Dendritic cell treated with granulocyte-macrophage colony-stimulating factor and Interleukin-4, amounts not matched to agents 40 ng/mL and 50 ng/mL, for 4 days (primary cell): Measurements from ENCODE around the gene SLC2A4.
"Not testable (repeated sequence)": the region's sequence is repeated elsewhere in the genome, so short reads cannot be mapped to it uniquely, and the experiment has no call there.

Source experiments
- H3K27ac Mint-ChIP-seq: one replicate; pipeline ENCODE4 v1.8.0; 2022; ENCODE audit warnings: mild to moderate bottlenecking, mixed read lengths
- H3K27me3 Mint-ChIP-seq: one replicate; pipeline ENCODE4 v1.8.0; 2022; ENCODE audit warnings: mild to moderate bottlenecking, mixed read lengths
- H3K36me3 Mint-ChIP-seq: one replicate; pipeline ENCODE4 v1.8.0; 2022; ENCODE audit warnings: low read depth, mixed read lengths
- H3K4me1 Mint-ChIP-seq: one replicate; pipeline ENCODE4 v1.8.0; 2022; ENCODE audit warnings: low read depth, mixed read lengths
- H3K4me3 Mint-ChIP-seq: one replicate; pipeline ENCODE4 v1.8.0; 2022; ENCODE audit warnings: mild to moderate bottlenecking, moderate library complexity, mixed read lengths
- H3K9me3 Mint-ChIP-seq: one replicate; pipeline ENCODE4 v1.8.0; 2022; ENCODE audit warnings: mixed read lengths
- intact Hi-C: fragments of 100-400 bp; cut with micrococcal nuclease; formaldehyde crosslinking; loops from one replicate; pipeline ENCODE4 v1.15.0; 2022

The SLC2A4 gene

DNA sequence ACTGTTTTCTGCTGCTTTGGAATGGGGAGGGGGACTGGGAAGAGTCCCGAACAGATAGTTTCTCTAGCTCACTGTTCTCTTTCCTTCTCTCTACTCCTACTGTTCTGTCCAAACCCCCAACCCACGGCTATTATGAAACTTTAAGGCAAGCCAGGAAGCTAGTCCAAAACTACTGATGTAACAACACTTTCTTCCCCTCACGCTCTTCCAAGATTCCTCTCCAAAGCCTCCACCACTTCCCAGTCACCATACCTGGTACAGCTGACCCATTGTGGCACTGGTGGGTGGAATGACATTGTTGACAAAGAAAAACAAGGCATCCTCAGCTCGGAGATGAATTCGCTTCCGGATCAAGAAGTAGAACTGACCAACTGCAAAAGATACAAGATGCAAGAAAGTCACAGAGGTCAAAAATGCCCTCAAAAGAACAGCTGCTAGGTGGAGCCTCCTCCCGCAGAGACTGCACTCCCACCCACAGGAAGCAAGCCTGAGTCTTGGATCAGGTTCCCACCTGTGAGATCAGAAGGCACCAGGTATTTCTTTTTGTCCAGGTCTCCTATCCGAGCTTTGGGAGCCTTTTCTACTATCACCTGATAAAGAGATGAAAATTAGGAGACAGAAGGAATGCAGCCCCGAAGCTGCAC, 40.3 kb upstream of the SLC2A4 start:
- intact Hi-C loops: loop anchor here (5.0 kb wide), 1 partner anchor 41 kb away; the partner anchor contains the start of gene SLC2A4
- Mint-ChIP-seq H3K36me3 (peaks cover 95% of the 10 kb centered on the region), H3K4me3 (peak overlapping the region; percentile 98), H3K9me3 (no peaks in the 10 kb centered on the region), H3K4me1 (peaks cover 54% of the 10 kb centered on the region), H3K27ac (peak overlapping the region; percentile 98), H3K27me3 (no peaks in the 10 kb centered on the region)

DNA sequence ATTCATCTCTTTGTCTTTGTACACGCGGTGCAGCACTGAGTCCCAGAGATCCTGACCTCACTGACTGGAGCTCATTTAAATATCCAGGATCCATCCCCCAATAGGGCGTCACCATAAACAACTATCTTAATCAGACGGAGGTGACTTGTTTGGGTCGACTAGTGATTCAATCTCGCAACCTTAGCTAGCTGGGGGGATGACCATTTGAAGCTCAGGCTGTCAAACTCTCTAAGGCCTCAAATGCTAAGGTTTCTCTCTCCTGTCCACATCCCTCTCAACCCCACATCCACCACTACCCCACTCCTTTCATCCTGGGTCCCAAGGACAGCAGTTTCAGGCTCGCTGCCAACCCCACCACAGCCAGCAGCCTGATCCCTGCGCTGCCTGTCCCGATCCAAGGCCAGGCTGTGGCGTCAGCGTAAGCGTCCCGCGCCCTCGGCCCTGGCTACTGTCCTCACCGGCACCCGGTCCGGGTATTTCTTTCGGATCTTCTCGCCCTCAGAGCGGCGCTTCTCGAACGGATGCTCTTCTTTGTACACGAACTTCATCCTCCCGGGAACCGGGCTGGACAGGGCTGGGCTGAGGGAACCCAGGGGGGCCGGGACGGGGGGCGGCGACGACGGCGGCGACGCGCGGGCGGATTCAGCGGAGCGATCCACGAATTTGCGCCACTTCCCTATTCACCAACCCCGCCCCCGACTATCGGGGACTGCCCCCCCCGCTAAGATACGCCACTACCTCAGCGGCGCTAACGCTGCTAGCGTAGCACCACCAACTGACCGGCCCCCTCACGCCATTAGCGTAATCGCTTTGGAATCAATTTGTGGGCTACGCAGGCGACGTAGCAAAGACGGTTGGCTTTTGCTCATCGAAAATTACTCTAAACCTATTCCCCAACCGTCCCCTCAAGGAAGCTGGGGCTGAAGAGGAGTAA, 39.5 kb upstream of the SLC2A4 start, which contains the start of gene GABARAP:
Gene GABARAP (minus strand): TSS at position 667 of the 934 bp plus-strand sequence. CDS start 119 bp downstream, at position 548.
- peaks cover 54% of the 10 kb centered on the region for H3K4me1 Mint-ChIP-seq
- no peaks in the 10 kb centered on the region for H3K27me3 Mint-ChIP-seq
- H3K9me3 Mint-ChIP-seq: no peaks in the 10 kb centered on the region
- intact Hi-C loops: loop anchor here (1.0 to 5.0 kb wide), 2 partner anchors 10 to 40 kb away; partner anchors contain the start of genes ELP5 and SLC2A4
- H3K27ac Mint-ChIP-seq: peak within 1 kb of the TSS; percentile 98
- peaks cover 95% of the 10 kb centered on the region for H3K36me3 Mint-ChIP-seq
- peak within 1 kb of the TSS; percentile 98 for H3K4me3 Mint-ChIP-seq

DNA sequence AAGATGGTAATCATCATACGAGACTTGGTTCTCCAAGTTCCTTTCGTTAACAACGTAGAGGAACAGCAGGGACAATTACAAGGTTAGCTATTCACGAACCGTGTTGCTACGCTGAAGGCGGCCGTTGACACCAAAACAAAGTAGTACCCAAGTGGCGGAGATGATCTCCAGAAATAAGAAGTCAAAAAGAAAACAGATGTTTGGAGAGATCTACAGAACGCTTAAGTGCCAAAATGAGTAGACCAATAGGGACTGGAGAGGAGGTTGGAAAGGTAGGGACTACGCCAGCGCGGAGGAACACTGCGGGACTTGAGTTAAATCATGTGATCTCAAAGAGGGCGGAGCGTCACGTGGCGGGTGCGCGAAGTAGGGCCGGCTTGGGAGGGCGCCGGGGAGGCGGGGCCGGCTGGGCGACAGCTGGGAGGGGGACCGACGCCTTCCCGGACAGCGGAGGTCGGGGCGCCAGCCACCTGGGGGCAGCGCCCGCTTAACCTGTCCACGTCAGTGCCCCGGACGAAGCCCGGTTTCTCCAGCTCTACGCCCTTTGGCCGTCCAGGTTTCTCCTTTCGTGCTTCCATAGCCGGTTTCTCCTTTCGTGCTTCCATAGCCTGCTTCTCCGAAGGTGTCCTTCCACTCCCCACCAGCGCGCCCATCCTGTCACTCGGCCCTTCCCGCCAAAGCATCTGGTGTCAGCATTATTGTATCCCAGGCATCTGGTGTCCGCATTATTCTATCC, 38.6 kb upstream of the SLC2A4 start:
- peaks cover 48% of the 10 kb centered on the region for H3K4me1 Mint-ChIP-seq
- no peaks in the 10 kb centered on the region for H3K9me3 Mint-ChIP-seq
- peak overlapping the region; percentile 98 for H3K4me3 Mint-ChIP-seq
- peak overlapping the region; percentile 98 for H3K27ac Mint-ChIP-seq
- H3K27me3 Mint-ChIP-seq: no peaks in the 10 kb centered on the region
- intact Hi-C loops: loop anchor here (1.0 to 5.0 kb wide), 2 partner anchors 9 to 39 kb away; partner anchors contain the start of genes ELP5 and SLC2A4
- peaks cover 90% of the 10 kb centered on the region for H3K36me3 Mint-ChIP-seq

DNA sequence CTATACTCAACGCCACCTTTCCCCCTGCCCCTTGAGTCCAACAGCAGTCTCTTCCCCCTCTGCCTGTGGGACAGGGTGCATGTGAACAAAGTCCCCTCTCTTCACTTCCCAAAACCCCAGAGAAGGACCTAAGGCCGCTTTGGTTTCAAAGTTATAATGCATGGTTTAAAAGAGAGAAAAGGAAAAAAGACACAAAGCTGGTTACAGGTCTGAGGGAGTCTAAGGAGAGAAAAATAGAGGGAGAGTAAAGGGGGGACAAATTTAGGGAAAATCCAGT, 38.1 kb upstream of the SLC2A4 start:
- intact Hi-C loops: loop anchor here (5.0 kb wide), 1 partner anchor 39 kb away; the partner anchor contains the start of gene SLC2A4
- H3K9me3 Mint-ChIP-seq: no peaks in the 10 kb centered on the region
- peak overlapping the region; percentile 98 for H3K27ac Mint-ChIP-seq
- H3K36me3 Mint-ChIP-seq: peaks cover 87% of the 10 kb centered on the region
- peak overlapping the region; percentile 98 for H3K4me3 Mint-ChIP-seq
- no peaks in the 10 kb centered on the region for H3K27me3 Mint-ChIP-seq
- peaks cover 50% of the 10 kb centered on the region for H3K4me1 Mint-ChIP-seq

DNA sequence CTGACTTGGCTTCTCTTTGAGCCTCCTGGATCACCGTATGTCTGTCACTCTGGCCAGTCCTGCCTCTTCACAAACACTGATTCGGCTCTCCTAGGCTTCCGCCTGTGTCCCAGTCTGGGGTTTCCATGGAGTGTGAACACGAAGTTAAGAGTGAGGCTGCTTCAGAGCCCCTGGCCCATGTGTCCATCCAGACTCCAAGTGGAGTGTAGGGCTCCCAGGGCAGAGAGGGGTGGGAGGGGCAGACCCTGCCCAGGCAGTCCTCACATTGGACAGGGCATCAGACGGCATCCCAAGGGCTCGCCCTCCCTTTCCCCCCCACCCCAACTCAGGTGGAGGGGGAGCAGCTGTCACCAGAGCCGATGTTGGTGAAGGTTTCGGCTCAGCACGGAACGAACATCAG, 37.7 kb upstream of the SLC2A4 start:
- intact Hi-C loops: loop anchor here (5.0 kb wide), 1 partner anchor 38 kb away; the partner anchor contains the start of gene SLC2A4
- Mint-ChIP-seq H3K27ac (peak overlapping the region; percentile 98), H3K4me1 (peaks cover 54% of the 10 kb centered on the region), H3K4me3 (peak overlapping the region; percentile 98), H3K36me3 (peaks cover 87% of the 10 kb centered on the region)
- H3K27me3 Mint-ChIP-seq, H3K9me3 Mint-ChIP-seq: not testable (repeated sequence)

DNA sequence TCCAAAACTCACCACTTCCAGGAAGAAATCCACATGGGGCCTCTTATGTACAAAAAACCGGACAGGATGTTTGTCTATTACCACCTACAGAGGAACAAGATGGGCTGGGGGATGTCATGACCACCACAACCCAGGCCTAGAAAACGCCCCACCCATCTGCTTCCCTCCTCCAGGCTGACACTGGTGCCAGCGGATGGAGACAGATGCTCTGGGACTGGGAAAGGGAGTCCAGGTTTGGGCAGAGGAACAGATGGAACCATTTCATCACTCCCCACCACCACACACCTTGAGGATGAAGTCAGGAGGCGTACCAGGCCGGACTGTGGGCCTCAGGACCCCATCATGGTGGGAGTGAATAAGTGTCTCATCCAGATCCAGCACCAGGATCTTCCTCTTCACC, 34.7 kb upstream of the SLC2A4 start:
- Mint-ChIP-seq H3K4me3 (no peak overlapping the region), H3K27ac (no peak overlapping the region), H3K36me3 (peaks cover 81% of the 10 kb centered on the region), H3K9me3 (no peaks in the 10 kb centered on the region), H3K4me1 (peaks cover 57% of the 10 kb centered on the region), H3K27me3 (no peaks in the 10 kb centered on the region)
- intact Hi-C loops: no loop called here

DNA sequence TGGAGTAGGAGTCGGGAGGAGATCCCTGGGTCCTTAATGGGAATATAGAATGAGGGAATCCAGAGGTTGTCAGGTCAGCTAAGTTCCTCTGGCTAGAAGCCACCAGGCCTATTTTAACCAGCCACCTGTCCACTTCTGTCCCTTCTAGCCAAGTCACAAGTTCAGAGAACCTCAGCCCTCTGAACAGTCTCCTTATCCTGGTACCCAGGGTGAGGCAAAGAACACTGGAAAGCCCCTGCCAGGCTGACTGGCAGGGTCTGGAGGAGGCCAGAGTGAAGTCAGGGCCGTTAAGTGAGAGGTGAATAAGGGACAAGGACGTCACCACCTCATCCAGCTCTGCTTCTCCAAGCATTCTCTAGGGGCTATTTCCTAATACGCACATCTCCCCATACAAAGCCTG, 32.7 kb upstream of the SLC2A4 start:
- H3K27me3 Mint-ChIP-seq: no peaks in the 10 kb centered on the region
- H3K9me3 Mint-ChIP-seq: no peaks in the 10 kb centered on the region
- H3K4me3 Mint-ChIP-seq: no peak overlapping the region
- peaks cover 80% of the 10 kb centered on the region for H3K36me3 Mint-ChIP-seq
- H3K4me1 Mint-ChIP-seq: peaks cover 65% of the 10 kb centered on the region
- peak overlapping the region; percentile 100 for H3K27ac Mint-ChIP-seq
- intact Hi-C loops: no loop called here

DNA sequence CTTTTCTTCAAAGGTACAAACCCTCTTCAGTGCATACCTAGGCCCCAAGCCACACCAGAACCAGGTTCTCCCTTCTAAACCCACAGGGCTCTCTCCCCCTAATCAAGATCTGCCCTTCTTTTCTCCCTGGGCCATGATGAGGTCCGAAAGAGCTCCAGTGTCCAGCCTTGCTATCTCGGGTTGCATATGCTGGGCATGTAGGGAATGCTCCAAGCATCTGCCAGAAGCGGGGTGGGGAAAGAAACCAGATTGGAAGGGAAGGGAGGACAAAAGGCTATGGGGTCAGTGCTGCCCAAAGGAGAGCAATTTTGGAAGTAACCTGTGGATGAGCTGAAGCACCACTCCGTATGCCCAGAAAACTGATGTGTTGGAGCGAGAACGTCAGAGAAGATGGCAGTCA, 32.3 kb upstream of the SLC2A4 start:
- no peaks in the 10 kb centered on the region for H3K27me3 Mint-ChIP-seq
- peak overlapping the region; percentile 96 for H3K4me3 Mint-ChIP-seq
- H3K27ac Mint-ChIP-seq: peak overlapping the region; percentile 100
- no peaks in the 10 kb centered on the region for H3K9me3 Mint-ChIP-seq
- peaks cover 61% of the 10 kb centered on the region for H3K4me1 Mint-ChIP-seq
- intact Hi-C loops: no loop called here
- peaks cover 80% of the 10 kb centered on the region for H3K36me3 Mint-ChIP-seq

DNA sequence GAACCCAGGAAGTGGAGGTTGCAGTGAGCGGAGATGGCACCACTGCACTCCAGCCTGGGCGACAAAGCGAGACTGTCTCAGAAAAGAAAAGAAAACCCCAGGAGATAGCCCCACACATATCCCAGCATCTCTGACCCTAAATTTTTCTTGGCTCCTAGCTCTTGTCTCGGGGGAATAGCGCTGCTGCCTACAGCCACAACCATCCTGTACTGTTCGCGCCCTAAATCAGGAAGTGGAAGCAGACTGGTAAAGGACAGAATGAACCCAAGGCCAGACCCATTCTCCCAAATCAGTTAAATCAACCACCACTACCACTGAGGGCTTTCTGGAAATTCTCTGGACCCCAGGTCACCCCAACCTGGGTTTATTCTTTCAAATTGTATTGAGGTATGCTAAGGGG, 31.7 kb upstream of the SLC2A4 start:
- peak overlapping the region; percentile 100 for H3K27ac Mint-ChIP-seq
- peaks cover 80% of the 10 kb centered on the region for H3K36me3 Mint-ChIP-seq
- peak overlapping the region; percentile 96 for H3K4me3 Mint-ChIP-seq
- H3K4me1 Mint-ChIP-seq: peaks cover 59% of the 10 kb centered on the region
- intact Hi-C loops: loop anchor here (5.0 kb wide), 2 partner anchors 33 to 57 kb away; partner anchors contain the start of genes ACADVL, DLG4 and EIF5A
- H3K27me3 Mint-ChIP-seq: no peaks in the 10 kb centered on the region
- no peaks in the 10 kb centered on the region for H3K9me3 Mint-ChIP-seq

DNA sequence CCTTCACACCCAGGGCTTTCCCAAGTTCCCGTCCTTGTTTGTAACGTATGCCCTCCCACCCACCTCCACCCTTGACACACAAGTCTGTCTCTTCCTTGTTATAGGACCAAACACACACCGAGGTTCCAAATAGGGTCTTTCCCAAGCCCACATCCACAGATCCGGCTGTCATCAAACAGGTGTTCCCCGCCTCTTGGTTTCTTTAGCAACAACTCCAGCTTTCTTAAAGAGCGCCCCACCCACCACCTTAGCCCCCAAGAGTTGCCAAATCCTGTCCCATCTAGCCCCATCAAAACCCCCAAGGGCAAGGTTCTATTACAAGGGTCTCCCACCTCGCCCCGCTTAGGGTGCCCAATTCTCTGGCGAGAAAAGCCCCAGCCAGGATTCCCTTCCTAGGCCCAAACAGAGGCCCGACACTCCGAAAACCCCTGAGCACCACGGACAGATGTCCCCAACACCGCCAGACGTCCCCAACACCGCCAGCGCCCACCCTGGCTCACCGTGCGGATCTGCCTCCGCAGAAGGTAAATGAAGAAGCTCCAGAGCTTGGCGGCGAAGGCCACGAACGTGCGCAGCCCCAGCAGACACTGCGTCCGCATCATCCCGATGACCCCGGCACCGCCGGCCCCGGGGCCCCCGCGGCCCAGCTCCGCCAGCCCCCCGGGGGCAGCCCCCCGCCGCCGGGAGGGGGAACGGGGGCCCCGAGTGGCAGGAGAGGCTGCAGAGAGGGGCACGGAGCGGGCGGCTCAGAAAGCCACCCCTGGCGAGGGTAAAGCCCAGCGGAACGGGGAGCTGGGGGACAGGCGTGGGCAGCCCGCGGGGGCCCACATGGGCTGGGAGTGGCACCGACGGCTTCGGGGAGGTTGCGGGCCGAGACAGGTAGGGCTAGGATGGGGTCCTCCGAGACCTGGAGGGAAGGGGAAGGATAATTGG, 30.6 kb upstream of the SLC2A4 start:
- intact Hi-C loops: loop anchor here (5.0 kb wide), 2 partner anchors 34 to 56 kb away; partner anchors contain the start of genes ACADVL, DLG4 and EIF5A
- peaks cover 82% of the 10 kb centered on the region for H3K36me3 Mint-ChIP-seq
- H3K9me3 Mint-ChIP-seq: no peaks in the 10 kb centered on the region
- peak overlapping the region; percentile 100 for H3K27ac Mint-ChIP-seq
- H3K4me1 Mint-ChIP-seq: peaks cover 58% of the 10 kb centered on the region
- peak overlapping the region; percentile 96 for H3K4me3 Mint-ChIP-seq
- H3K27me3 Mint-ChIP-seq: no peaks in the 10 kb centered on the region

DNA sequence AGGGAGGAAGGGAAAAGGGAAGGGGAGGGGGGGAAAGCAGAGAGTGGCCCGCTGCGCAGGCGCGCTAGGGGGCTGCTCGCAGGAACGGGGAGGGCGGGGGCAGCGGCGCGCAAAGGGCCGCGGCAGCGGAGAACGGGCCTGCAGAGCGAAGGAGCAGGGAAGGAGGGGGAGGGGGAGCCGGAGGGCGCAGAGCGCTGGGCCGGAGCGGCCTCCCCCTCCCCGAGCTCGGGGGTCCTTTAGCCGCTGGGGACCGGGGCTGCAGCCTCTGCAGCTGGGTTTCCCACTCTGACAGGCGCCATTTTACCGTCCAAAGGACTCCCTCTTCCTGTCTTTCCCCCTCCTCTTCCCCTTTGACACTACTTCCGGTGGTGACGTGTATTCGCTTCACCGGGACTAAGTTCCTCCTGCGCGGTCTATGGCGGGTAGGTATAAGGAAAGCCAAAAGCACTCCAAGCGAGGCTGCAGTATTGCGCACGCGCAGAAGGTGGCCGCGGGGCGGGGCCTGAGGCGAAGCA, 29.8 kb upstream of the SLC2A4 start, which contains the start of gene CTDNEP1:
Gene CTDNEP1 (minus strand): TSS at position 74 of the 515 bp plus-strand sequence. CDS start 438 bp downstream, outside the sequence.
- peaks cover 50% of the 10 kb centered on the region for H3K4me1 Mint-ChIP-seq
- intact Hi-C loops: loop anchor here (1.0 to 5.0 kb wide), 5 partner anchors 9 to 56 kb away; partner anchors contain the start of genes ACADVL, DLG4, EIF5A and GABARAP
- H3K36me3 Mint-ChIP-seq: peaks cover 82% of the 10 kb centered on the region
- peak within 1 kb of the TSS; percentile 96 for H3K4me3 Mint-ChIP-seq
- peak within 1 kb of the TSS; percentile 100 for H3K27ac Mint-ChIP-seq
- no peaks in the 10 kb centered on the region for H3K9me3 Mint-ChIP-seq
- H3K27me3 Mint-ChIP-seq: no peaks in the 10 kb centered on the region
